WTC11 (cell line): ENCODE measurements around the gene RASSF8.

ENCODE experiments used
- CTCF ChIP-seq: fragments of 200-600 bp; IDR thresholded peaks from 2 replicates; pipeline ENCODE4 v1.8.0; 2022; ENCODE audit warnings: antibody characterized with exemption
- FOXP1 ChIP-seq: sonication (generic); formaldehyde crosslinking; IDR thresholded peaks from 2 replicates; pipeline ENCODE4 v1.8.0; 2022; ENCODE audit warnings: missing genetic modification reagents, mild to moderate bottlenecking, moderate library complexity, borderline replicate concordance
- MAX ChIP-seq: sonication (generic); formaldehyde crosslinking; IDR thresholded peaks from 2 replicates; pipeline ENCODE4 v1.8.0; 2022; ENCODE audit warnings: mild to moderate bottlenecking, missing genetic modification reagents

GRCh38 chr12:26028953-26029735, 70.7 kb downstream of the RASSF8 start:
- TF ChIP-seq CTCF (peak; percentile 36; the same call in 1 of the 2 replicates), MAX (CRISPR knock-in tag) (no peak), FOXP1 (CRISPR knock-in tag) (no peak)
